Measurements from ENCODE around the gene FGD5.

The FGD5 gene

GRCh38 chr3:14829811-14830210 is 11.0 kb downstream of the FGD5 start:
- Histone ChIP-seq H2BK5ac (ENCODE audit: low read depth, low read length, poor library complexity, severe bottlenecking) (no peak overlapping the region), H3K18ac (ENCODE audit: low read depth in 1 of 2, low read length in 2 of 2) (no peak overlapping the region), H3K4me2 (ENCODE audit: low read length, poor library complexity, severe bottlenecking) (no peak overlapping the region), H4K8ac (ENCODE audit: low read length) (no peak overlapping the region), H2AK5ac (ENCODE audit: low read length, severe bottlenecking) (no peak overlapping the region), H2AFZ (ENCODE audit: low read depth, low read length) (no peak overlapping the region), H3K4ac (ENCODE audit: low read depth in 1 of 2, low read length in 2 of 2) (no peak overlapping the region), H3K9ac (ENCODE audit: low read length) (no peak overlapping the region), H2BK12ac (ENCODE audit: low read length in 2 of 2) (no peak overlapping the region), H3K9me3 (ENCODE audit: control insufficient read depth, low read length) (no peaks in the 10 kb centered on the region), H3K4me1 (ENCODE audit: control insufficient read depth, insufficient read depth, low read depth, low read length) (no peaks in the 10 kb centered on the region), H2BK120ac (ENCODE audit: low read depth, low read length) (no peak overlapping the region), H3K23ac (ENCODE audit: low read length in 2 of 2) (no peak overlapping the region), H3K27ac (ENCODE audit: low read length, poor library complexity, severe bottlenecking) (no peak overlapping the region), H2BK15ac (ENCODE audit: low read depth, poor library complexity, severe bottlenecking) (no peak overlapping the region), H3K4me3 (ENCODE audit: insufficient read depth in 1 of 2, low read depth in 1 of 2, low read length in 2 of 2) (no peak overlapping the region), H3K14ac (ENCODE audit: low read length in 2 of 2) (no peak overlapping the region), H3K79me1 (replicated peaks; ENCODE audit: low read length, poor library complexity, severe bottlenecking) (no peaks in the 10 kb centered on the region), H3K27me3 (ENCODE audit: control insufficient read depth in 1 of 2, insufficient read depth in 1 of 2, low read length in 2 of 2) (peaks cover 52 to 67% of the 10 kb centered on the region in 2 experiments), H3K36me3 (ENCODE audit: control insufficient read depth in 1 of 2, insufficient read depth in 2 of 2, low read depth in 1 of 2, low read length in 2 of 2) (no peaks in the 10 kb centered on the region), H4K91ac (ENCODE audit: low read length) (no peak overlapping the region)
- 21% methylated on average over 5 of the region's 5 CpGs for WGBS
- no peak for DNase-seq

- Histone ChIP-seq H2AFZ (ENCODE audit: low read depth, low read length) (no peak overlapping the region), H3K27ac (ENCODE audit: low read length, poor library complexity, severe bottlenecking) (no peak overlapping the region), H2AK5ac (ENCODE audit: low read length, severe bottlenecking) (no peak overlapping the region), H3K9me3 (ENCODE audit: control insufficient read depth, low read length) (no peaks in the 10 kb centered on the region), H4K91ac (ENCODE audit: low read length) (no peak overlapping the region), H3K79me1 (replicated peaks; ENCODE audit: low read length, poor library complexity, severe bottlenecking) (no peaks in the 10 kb centered on the region), H3K4me3 (ENCODE audit: insufficient read depth in 1 of 2, low read depth in 1 of 2, low read length in 2 of 2) (no peak overlapping the region), H3K4me2 (ENCODE audit: low read length, poor library complexity, severe bottlenecking) (no peak overlapping the region), H2BK120ac (ENCODE audit: low read depth, low read length) (no peak overlapping the region), H4K8ac (ENCODE audit: low read length) (no peak overlapping the region), H3K18ac (ENCODE audit: low read depth in 1 of 2, low read length in 2 of 2) (no peak overlapping the region), H3K23ac (ENCODE audit: low read length in 2 of 2) (no peak overlapping the region), H3K4ac (ENCODE audit: low read depth in 1 of 2, low read length in 2 of 2) (no peak overlapping the region), H2BK5ac (ENCODE audit: low read depth, low read length, poor library complexity, severe bottlenecking) (no peak overlapping the region), H2BK15ac (ENCODE audit: low read depth, poor library complexity, severe bottlenecking) (no peak overlapping the region), H3K14ac (ENCODE audit: low read length in 2 of 2) (no peak overlapping the region), H3K36me3 (ENCODE audit: control insufficient read depth in 1 of 2, insufficient read depth in 2 of 2, low read depth in 1 of 2, low read length in 2 of 2) (no peaks in the 10 kb centered on the region), H2BK12ac (ENCODE audit: low read length in 2 of 2) (no peak overlapping the region), H3K27me3 (ENCODE audit: control insufficient read depth in 1 of 2, insufficient read depth in 1 of 2, low read length in 2 of 2) (peaks cover 36 to 69% of the 10 kb centered on the region in 2 experiments), H3K4me1 (ENCODE audit: control insufficient read depth, insufficient read depth, low read depth, low read length) (no peaks in the 10 kb centered on the region), H3K9ac (ENCODE audit: low read length) (no peak overlapping the region)
- no peak for DNase-seq
- WGBS = 66% methylated on average over 7 of the region's 8 CpGs
Measured at GRCh38 chr3:14831916-14832450, 13.2 kb downstream of the FGD5 start.

- peaks cover 36 to 72% of the 10 kb centered on the region in 2 experiments for H3K27me3 ChIP-seq (ENCODE audit: control insufficient read depth in 1 of 2, insufficient read depth in 1 of 2, low read length in 2 of 2)
- H3K23ac ChIP-seq (ENCODE audit: low read length in 2 of 2) = no peak overlapping the region
- no peak for DNase-seq
- H4K91ac ChIP-seq (ENCODE audit: low read length) = no peak overlapping the region
- no peak overlapping the region for H2AK5ac ChIP-seq (ENCODE audit: low read length, severe bottlenecking)
- no peak overlapping the region for H2BK5ac ChIP-seq (ENCODE audit: low read depth, low read length, poor library complexity, severe bottlenecking)
- no peaks in the 10 kb centered on the region for H3K9me3 ChIP-seq (ENCODE audit: control insufficient read depth, low read length)
- H3K9ac ChIP-seq (ENCODE audit: low read length) = no peak overlapping the region
- no peak overlapping the region for H2BK12ac ChIP-seq (ENCODE audit: low read length in 2 of 2)
- no peak overlapping the region for H4K8ac ChIP-seq (ENCODE audit: low read length)
- H3K27ac ChIP-seq (ENCODE audit: low read length, poor library complexity, severe bottlenecking) = no peak overlapping the region
- H3K4ac ChIP-seq (ENCODE audit: low read depth in 1 of 2, low read length in 2 of 2) = no peak overlapping the region
- WGBS = 83% methylated on average over 12 of the region's 14 CpGs
- H2BK15ac ChIP-seq (ENCODE audit: low read depth, poor library complexity, severe bottlenecking) = no peak overlapping the region
- no peak overlapping the region for H2AFZ ChIP-seq (ENCODE audit: low read depth, low read length)
- no peaks in the 10 kb centered on the region for H3K36me3 ChIP-seq (ENCODE audit: control insufficient read depth in 1 of 2, insufficient read depth in 2 of 2, low read depth in 1 of 2, low read length in 2 of 2)
- no peaks in the 10 kb centered on the region for H3K4me1 ChIP-seq (ENCODE audit: control insufficient read depth, insufficient read depth, low read depth, low read length)
- no peak overlapping the region for H3K4me3 ChIP-seq (ENCODE audit: insufficient read depth in 1 of 2, low read depth in 1 of 2, low read length in 2 of 2)
- H3K4me2 ChIP-seq (ENCODE audit: low read length, poor library complexity, severe bottlenecking) = no peak overlapping the region
- H3K18ac ChIP-seq (ENCODE audit: low read depth in 1 of 2, low read length in 2 of 2) = no peak overlapping the region
- no peak overlapping the region for H2BK120ac ChIP-seq (ENCODE audit: low read depth, low read length)
- H3K14ac ChIP-seq (ENCODE audit: low read length in 2 of 2) = no peak overlapping the region
- H3K79me1 ChIP-seq (replicated peaks; ENCODE audit: low read length, poor library complexity, severe bottlenecking) = no peaks in the 10 kb centered on the region
Measured at GRCh38 chr3:14832975-14833722, 14.4 kb downstream of the FGD5 start.

- no peaks in the 10 kb centered on the region for H3K4me1 ChIP-seq (ENCODE audit: control insufficient read depth, insufficient read depth, low read depth, low read length)
- WGBS = 94% methylated on average over 2 of the region's 3 CpGs
Measured at GRCh38 chr3:14834121-14834520, 15.4 kb downstream of the FGD5 start.

More at GRCh38 chr3:14834121-14834520, 15.4 kb downstream of the FGD5 start:
- Histone ChIP-seq H2AK5ac (ENCODE audit: low read length, severe bottlenecking) (no peak overlapping the region), H3K27me3 (ENCODE audit: control insufficient read depth in 1 of 2, insufficient read depth in 1 of 2, low read length in 2 of 2) (peaks cover 33 to 75% of the 10 kb centered on the region in 2 experiments), H3K4ac (ENCODE audit: low read depth in 1 of 2, low read length in 2 of 2) (no peak overlapping the region), H2BK120ac (ENCODE audit: low read depth, low read length) (no peak overlapping the region), H2BK12ac (ENCODE audit: low read length in 2 of 2) (no peak overlapping the region), H3K9ac (ENCODE audit: low read length) (no peak overlapping the region), H2BK15ac (ENCODE audit: low read depth, poor library complexity, severe bottlenecking) (no peak overlapping the region), H3K23ac (ENCODE audit: low read length in 2 of 2) (no peak overlapping the region), H3K14ac (ENCODE audit: low read length in 2 of 2) (no peak overlapping the region), H2AFZ (ENCODE audit: low read depth, low read length) (no peak overlapping the region), H3K9me3 (ENCODE audit: control insufficient read depth, low read length) (no peaks in the 10 kb centered on the region), H3K4me2 (ENCODE audit: low read length, poor library complexity, severe bottlenecking) (no peak overlapping the region), H4K8ac (ENCODE audit: low read length) (no peak overlapping the region), H3K4me3 (ENCODE audit: insufficient read depth in 1 of 2, low read depth in 1 of 2, low read length in 2 of 2) (no peak overlapping the region), H3K79me1 (replicated peaks; ENCODE audit: low read length, poor library complexity, severe bottlenecking) (no peaks in the 10 kb centered on the region), H3K36me3 (ENCODE audit: control insufficient read depth in 1 of 2, insufficient read depth in 2 of 2, low read depth in 1 of 2, low read length in 2 of 2) (no peaks in the 10 kb centered on the region), H3K18ac (ENCODE audit: low read depth in 1 of 2, low read length in 2 of 2) (no peak overlapping the region), H4K91ac (ENCODE audit: low read length) (no peak overlapping the region), H3K27ac (ENCODE audit: low read length, poor library complexity, severe bottlenecking) (no peak overlapping the region), H2BK5ac (ENCODE audit: low read depth, low read length, poor library complexity, severe bottlenecking) (no peak overlapping the region)
- DNase-seq = no peak
